Loucy (cell line): ENCODE data around the gene RNASE13.

Source experiments
- CTCF ChIP-seq: fragments of 200-600 bp; sonication (generic); conservative IDR thresholded peaks from 2 replicates; pipeline ENCODE4 v1.5.1; 2014; ENCODE audit warnings: mild to moderate bottlenecking, antibody characterized with exemption, low read length
- EZH2phosphoT487 ChIP-seq: fragments of 200-600 bp; IDR thresholded peaks from 2 replicates; pipeline ENCODE4 v1.6.1; 2018; ENCODE audit warnings: antibody characterized with exemption, mild to moderate bottlenecking, moderate library complexity, borderline replicate concordance

DNA sequence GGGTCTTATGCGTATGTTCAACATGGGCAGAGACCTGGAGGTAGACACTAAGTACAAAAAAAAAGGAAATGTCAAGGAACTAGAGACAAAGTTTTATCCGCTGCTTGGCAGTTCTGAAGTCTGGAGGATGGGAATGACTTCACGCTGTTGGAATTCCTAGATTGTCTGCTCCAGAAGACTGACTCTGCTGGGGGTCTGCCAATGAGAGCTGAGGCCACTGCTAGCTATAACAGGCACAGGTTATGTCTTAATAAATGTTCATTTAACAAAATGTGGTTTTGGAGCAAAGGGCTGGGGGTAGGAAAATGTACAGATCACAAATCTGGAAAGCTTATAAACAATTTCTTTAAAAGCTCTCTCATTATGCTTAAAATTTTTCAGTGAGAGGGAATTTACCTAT is 28.9 kb upstream of the RNASE13 start:
- TF ChIP-seq CTCF: no peak
- TF ChIP-seq EZH2phosphoT487: no peak
